Mesothelial cell of epicardium (in vitro differentiated cells): ENCODE measurements around the gene PACRG. TPM values are rescaled to one million over a fixed set of nuclear protein-coding genes. Genes with fewer than 3 reads are reported as not detected.

Source experiments
- DNase-seq, 2 experiments: peaks; one replicate each; pipeline ENCODE4 v3.0.0; 2021; ENCODE audit warnings: low spot score in 2 of 2; ENCODE audit not compliant: unreplicated experiment in 2 of 2
- H3K27ac Mint-ChIP-seq: 2 replicates; pipeline ENCODE4 v1.8.0; 2021; ENCODE audit warnings: mixed read lengths
- H3K27me3 Mint-ChIP-seq: 2 replicates; pipeline ENCODE4 v1.8.0; 2021; ENCODE audit warnings: low read depth, mixed read lengths
- H3K36me3 Mint-ChIP-seq: 2 replicates; pipeline ENCODE4 v1.8.0; 2021; ENCODE audit warnings: mixed read lengths
- H3K4me1 Mint-ChIP-seq: 2 replicates; pipeline ENCODE4 v1.8.0; 2021; ENCODE audit warnings: mixed read lengths
- H3K4me3 Mint-ChIP-seq: 2 replicates; pipeline ENCODE4 v1.8.0; 2021; ENCODE audit warnings: mild to moderate bottlenecking, moderate library complexity, mixed read lengths
- H3K9me3 Mint-ChIP-seq: 2 replicates; pipeline ENCODE4 v1.8.0; 2021; ENCODE audit warnings: mixed read lengths
- total RNA-seq: library from RNA; stranded (reverse); gene quantifications from 3 replicates; pipeline ENCODE4 v1.2.1, GENCODE V29; 2021
- TF ChIP-seq, protein P1 (sequence below): fragments of 200-600 bp; sonication (generic); IDR thresholded peaks from one replicate; pipeline ENCODE4 v1.5.0; 2021; ENCODE audit warnings: antibody characterized with exemption; ENCODE audit not compliant: unreplicated experiment

Gene PACRG
- total RNA-seq, 1 donor from 2014 or later: 1.6 TPM

DNA sequence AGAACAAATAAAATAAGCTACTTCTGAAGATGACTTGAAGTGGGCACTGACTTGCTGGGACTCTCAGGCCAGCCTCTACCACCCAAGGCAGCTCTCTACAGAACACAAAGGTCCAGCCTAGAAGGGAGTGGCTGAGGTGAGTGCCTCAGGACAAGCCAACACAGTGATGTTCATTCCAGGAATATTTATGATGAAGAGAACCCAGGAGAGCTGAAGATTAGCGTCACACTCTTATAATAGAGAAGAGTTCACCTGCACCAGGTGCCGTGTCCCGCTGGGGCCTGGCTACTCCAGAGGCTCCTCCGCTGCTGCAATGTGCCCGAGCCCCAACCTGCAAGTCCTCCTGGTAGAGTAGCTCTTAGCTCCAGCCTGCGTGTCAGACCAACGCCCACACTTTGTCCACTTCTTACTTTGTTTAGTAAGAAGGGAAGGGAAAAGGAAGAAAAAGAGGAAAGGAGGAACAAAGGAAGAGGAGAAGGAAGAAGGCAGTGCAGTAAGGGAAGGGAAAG is 504.3 kb downstream of the PACRG start:
- Mint-ChIP-seq H3K4me1 (no peaks in the 10 kb centered on the region), H3K36me3 (no peaks in the 10 kb centered on the region), H3K27me3 (no peaks in the 10 kb centered on the region), H3K27ac (no peak overlapping the region), H3K4me3 (no peak overlapping the region), H3K9me3 (no peaks in the 10 kb centered on the region)
- DNase-seq: no peak
- TF ChIP-seq, protein P1, sequence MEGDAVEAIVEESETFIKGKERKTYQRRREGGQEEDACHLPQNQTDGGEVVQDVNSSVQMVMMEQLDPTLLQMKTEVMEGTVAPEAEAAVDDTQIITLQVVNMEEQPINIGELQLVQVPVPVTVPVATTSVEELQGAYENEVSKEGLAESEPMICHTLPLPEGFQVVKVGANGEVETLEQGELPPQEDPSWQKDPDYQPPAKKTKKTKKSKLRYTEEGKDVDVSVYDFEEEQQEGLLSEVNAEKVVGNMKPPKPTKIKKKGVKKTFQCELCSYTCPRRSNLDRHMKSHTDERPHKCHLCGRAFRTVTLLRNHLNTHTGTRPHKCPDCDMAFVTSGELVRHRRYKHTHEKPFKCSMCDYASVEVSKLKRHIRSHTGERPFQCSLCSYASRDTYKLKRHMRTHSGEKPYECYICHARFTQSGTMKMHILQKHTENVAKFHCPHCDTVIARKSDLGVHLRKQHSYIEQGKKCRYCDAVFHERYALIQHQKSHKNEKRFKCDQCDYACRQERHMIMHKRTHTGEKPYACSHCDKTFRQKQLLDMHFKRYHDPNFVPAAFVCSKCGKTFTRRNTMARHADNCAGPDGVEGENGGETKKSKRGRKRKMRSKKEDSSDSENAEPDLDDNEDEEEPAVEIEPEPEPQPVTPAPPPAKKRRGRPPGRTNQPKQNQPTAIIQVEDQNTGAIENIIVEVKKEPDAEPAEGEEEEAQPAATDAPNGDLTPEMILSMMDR: no peak

DNA sequence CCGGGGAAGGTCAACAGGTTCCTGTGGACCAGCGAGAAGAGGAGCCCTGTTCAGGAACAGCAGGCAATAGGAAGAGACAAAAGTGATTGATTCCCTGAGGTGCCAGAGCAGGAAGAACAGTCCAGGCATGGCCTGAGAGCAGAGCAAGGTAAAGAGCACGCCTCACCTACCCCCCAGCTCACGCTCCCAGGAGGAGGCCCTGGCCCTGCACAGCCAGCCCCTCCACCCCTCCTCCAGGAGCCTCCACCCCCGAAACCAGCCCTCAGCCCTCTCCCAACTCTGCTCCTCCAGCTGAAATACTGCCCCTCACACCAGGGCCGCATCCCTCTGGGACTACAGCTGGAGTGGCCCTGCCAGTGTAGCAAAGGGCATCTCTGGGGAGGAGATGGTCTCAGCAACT is 504.9 kb downstream of the PACRG start:
- H3K9me3 Mint-ChIP-seq: no peaks in the 10 kb centered on the region
- H3K27ac Mint-ChIP-seq: no peak overlapping the region
- no peaks in the 10 kb centered on the region for H3K27me3 Mint-ChIP-seq
- no peaks in the 10 kb centered on the region for H3K36me3 Mint-ChIP-seq
- H3K4me1 Mint-ChIP-seq: no peaks in the 10 kb centered on the region
- TF ChIP-seq, protein P1: no peak
- H3K4me3 Mint-ChIP-seq: no peak overlapping the region
- DNase-seq: no peak

DNA sequence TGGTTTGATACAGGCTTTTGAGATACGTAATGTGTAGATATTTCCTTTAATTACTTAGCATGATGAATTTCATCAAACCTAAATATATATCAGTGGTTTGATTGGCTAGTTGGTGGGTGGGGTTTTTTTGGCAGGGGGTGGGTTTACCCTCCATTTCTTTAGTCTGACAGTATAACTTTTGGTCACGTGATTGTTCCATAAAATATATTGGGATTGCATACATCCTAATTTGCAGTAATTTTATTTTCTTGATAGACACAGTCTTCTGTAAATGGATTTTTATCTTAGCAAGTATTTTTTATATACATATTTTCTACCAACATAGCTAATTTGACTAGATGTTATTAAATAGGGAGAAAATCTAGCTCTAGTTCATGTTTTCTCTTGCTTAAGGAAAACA is 509.3 kb downstream of the PACRG start:
- no peak overlapping the region for H3K27ac Mint-ChIP-seq
- H3K4me3 Mint-ChIP-seq: no peak overlapping the region
- peaks cover 7% of the 10 kb centered on the region for H3K4me1 Mint-ChIP-seq
- no peaks in the 10 kb centered on the region for H3K36me3 Mint-ChIP-seq
- H3K9me3 Mint-ChIP-seq: no peaks in the 10 kb centered on the region
- TF ChIP-seq, protein P1: no peak
- DNase-seq: no peak
- peaks cover 2% of the 10 kb centered on the region for H3K27me3 Mint-ChIP-seq

DNA sequence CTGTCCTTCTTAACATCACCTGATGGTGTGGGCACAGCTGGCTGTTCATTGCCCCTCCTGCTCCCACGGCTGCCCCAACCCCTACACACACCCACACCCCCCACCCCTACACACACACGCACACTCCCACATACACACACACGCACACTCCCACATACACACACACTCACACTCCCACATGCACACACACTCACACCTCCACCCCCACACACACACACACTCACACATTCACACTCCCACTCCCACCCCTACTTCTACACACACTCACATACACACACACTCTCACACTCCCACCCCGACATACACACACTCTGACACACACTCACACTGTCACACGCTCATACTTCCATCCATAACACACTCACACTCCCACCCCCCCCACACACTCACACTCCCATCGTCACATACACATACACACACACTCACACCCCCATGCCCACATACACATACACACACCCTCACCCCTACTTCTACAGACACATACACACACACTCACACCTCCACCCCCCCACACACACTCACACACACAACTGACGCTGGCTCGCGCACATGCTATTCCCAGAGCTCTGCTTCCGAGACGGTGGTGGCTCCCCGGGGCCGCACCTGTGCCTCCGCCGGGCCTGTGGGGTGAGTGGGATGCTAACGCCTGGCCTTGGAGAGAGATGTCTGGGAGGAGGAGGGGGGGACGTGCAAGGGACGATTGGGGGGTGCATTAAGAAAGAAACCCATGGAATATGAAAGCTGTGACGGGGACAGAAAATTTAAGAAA is 512.0 kb downstream of the PACRG start:
- H3K27ac Mint-ChIP-seq: no peak overlapping the region
- no peaks in the 10 kb centered on the region for H3K9me3 Mint-ChIP-seq
- H3K4me1 Mint-ChIP-seq: peaks cover 16% of the 10 kb centered on the region
- no peaks in the 10 kb centered on the region for H3K36me3 Mint-ChIP-seq
- peaks cover 2% of the 10 kb centered on the region for H3K27me3 Mint-ChIP-seq
- TF ChIP-seq, protein P1: no peak
- no peak for DNase-seq
- H3K4me3 Mint-ChIP-seq: no peak overlapping the region

GRCh38 chr6:163240556-163240955 is 512.8 kb downstream of the PACRG start:
- TF ChIP-seq, protein P1: no peak
- no peaks in the 10 kb centered on the region for H3K36me3 Mint-ChIP-seq
- DNase-seq: no peak
- H3K27me3 Mint-ChIP-seq: peaks cover 2% of the 10 kb centered on the region
- H3K4me3 Mint-ChIP-seq: no peak overlapping the region
- no peak overlapping the region for H3K27ac Mint-ChIP-seq
- peaks cover 16% of the 10 kb centered on the region for H3K4me1 Mint-ChIP-seq
- no peaks in the 10 kb centered on the region for H3K9me3 Mint-ChIP-seq
